ENCODE data around the gene CYP2W1. TPM values are rescaled to one million over a fixed set of nuclear protein-coding genes. Genes with fewer than 3 reads are reported as not detected.

CYP2W1 gene
- polyA plus RNA-seq, 1 donor (not counting 4 experiments of a cell fraction or from before 2014, with no cell fraction given) = 0.05 TPM

DNA sequence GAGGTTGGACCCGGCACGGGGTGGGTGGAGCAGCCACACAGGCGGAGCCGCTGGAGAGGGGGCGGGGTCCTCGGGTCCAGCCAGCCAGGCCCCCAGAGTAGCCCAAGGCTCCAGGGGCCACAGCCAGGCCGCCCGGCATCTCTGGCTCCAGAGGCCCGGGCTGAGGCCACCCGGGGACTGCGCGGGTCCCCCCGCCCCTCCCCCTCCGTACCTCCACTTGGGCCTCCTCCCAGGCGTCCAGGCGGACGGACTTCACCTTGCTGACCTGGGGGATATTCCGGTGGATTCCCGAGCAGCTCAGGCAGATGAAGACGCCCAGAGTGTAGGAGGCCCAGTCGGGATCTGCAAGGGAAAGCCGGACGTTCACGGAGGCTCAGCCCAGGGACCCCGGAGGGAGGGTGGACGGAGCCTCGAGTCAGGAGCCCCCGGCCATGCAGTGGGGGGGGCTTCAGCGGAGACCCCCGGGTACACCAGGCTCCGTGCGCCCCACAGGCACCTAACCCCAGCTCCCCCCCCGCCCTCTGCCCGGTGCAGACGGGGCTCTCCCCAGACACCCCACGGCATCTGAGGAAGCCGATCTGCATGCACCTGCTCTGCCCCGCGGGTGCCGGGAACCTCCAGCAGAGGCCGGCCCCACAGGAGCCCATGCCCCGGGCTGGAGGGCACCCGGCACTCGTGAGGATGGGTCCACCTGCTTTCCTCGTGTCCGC lies 47.7 kb upstream of the CYP2W1 start:
- H2AFZ ChIP-seq (ENCODE audit: control insufficient read depth, low read length) = no peak overlapping the region

DNA sequence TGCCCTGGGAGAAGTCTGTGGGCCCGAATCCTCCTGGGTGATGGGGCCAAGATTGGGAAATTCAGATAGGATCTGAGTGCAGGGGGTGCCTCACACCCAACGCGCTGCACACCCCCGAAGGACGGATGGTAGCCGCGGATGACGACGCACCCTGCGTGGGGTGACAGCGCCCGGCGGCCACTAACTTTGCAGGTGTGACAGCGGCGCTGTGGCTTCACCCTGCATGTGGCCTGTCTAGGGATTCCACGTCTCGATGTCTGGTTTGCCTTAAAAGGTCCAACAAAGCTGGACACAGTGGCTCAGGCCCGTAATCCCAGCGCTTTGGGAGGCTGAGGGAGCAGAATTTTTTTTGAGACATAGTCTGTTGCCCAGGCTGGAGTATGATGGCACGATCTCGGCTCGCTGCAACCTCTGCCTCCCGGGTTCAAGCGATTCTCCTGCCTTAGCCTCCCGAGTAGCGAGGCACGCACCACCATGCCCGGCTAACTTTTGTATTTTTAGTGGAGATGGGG lies 47.1 kb upstream of the CYP2W1 start:
- Histone ChIP-seq H3K27me3 (ENCODE audit: control insufficient read depth, extremely low read depth, insufficient read depth, low read length) (peaks cover 2% of the 10 kb centered on the region), H3K79me2 (ENCODE audit: control insufficient read depth, insufficient read depth, low read length) (no peaks in the 10 kb centered on the region), H3K4me3 (ENCODE audit: control insufficient read depth in 2 of 3, extremely low read depth in 1 of 3, insufficient read depth in 2 of 3, low read depth in 1 of 3, low read length in 3 of 3) (no peak overlapping the region), H3K9me1 (ENCODE audit: control insufficient read depth, extremely low read depth, insufficient read depth, low read length) (no peaks in the 10 kb centered on the region), H3K9ac (ENCODE audit: control insufficient read depth, extremely low read depth, insufficient read depth, low read length) (no peak overlapping the region), H3K27ac (ENCODE audit: control insufficient read depth, insufficient read depth, low read length) (no peak overlapping the region), H4K20me1 (ENCODE audit: control insufficient read depth, extremely low read depth, insufficient read depth, low read length) (no peaks in the 10 kb centered on the region), H3K36me3 (ENCODE audit: control insufficient read depth in 2 of 2, extremely low read depth in 1 of 2, insufficient read depth in 2 of 2, low read length in 2 of 2) (no peaks in the 10 kb centered on the region), H3K4me1 (ENCODE audit: control insufficient read depth, extremely low read depth, insufficient read depth, low read length) (no peaks in the 10 kb centered on the region), H3K4me2 (ENCODE audit: control insufficient read depth, extremely low read depth, insufficient read depth, low read depth, low read length) (no peak overlapping the region), H3K9me3 (ENCODE audit: control insufficient read depth, low read depth, low read length) (no peaks in the 10 kb centered on the region), H2AFZ (ENCODE audit: control insufficient read depth, low read length) (no peak overlapping the region)
- no peak for DNase-seq (ENCODE audit: low read depth, low spot score)
- no peak for FAIRE-seq
- dilution Hi-C loops (cut with MboI; ENCODE audit: extremely low pct_ligation_motif_present, low sequenced_read_pairs) = no loop called here
- TF ChIP-seq, protein P1, sequence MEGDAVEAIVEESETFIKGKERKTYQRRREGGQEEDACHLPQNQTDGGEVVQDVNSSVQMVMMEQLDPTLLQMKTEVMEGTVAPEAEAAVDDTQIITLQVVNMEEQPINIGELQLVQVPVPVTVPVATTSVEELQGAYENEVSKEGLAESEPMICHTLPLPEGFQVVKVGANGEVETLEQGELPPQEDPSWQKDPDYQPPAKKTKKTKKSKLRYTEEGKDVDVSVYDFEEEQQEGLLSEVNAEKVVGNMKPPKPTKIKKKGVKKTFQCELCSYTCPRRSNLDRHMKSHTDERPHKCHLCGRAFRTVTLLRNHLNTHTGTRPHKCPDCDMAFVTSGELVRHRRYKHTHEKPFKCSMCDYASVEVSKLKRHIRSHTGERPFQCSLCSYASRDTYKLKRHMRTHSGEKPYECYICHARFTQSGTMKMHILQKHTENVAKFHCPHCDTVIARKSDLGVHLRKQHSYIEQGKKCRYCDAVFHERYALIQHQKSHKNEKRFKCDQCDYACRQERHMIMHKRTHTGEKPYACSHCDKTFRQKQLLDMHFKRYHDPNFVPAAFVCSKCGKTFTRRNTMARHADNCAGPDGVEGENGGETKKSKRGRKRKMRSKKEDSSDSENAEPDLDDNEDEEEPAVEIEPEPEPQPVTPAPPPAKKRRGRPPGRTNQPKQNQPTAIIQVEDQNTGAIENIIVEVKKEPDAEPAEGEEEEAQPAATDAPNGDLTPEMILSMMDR (optimal IDR thresholded peaks at IDR 0.05 in 1 of 3, IDR thresholded peaks at IDR 0.05 in 1 of 3, conservative IDR thresholded peaks at IDR 0.05 in 1 of 3; ENCODE audit: extremely low read depth in 1 of 3, insufficient read depth in 2 of 3, low read length in 3 of 3) = no peak
- TF ChIP-seq EZH2 (IDR thresholded peaks at IDR 0.05; ENCODE audit: low read length) = no peak

More for the DNA sequence above, 47.7 kb upstream of the CYP2W1 start:
- DNase-seq (ENCODE audit: low read depth, low spot score) (no peak), FAIRE-seq (no peak)
- no peaks in the 10 kb centered on the region for H3K9me3 ChIP-seq (ENCODE audit: control insufficient read depth, low read depth, low read length)
- H4K20me1 ChIP-seq (ENCODE audit: control insufficient read depth, extremely low read depth, insufficient read depth, low read length) = no peaks in the 10 kb centered on the region
- no peaks in the 10 kb centered on the region for H3K4me1 ChIP-seq (ENCODE audit: control insufficient read depth, extremely low read depth, insufficient read depth, low read length)
- TF ChIP-seq, protein P1 (optimal IDR thresholded peaks at IDR 0.05 in 1 of 3, IDR thresholded peaks at IDR 0.05 in 1 of 3, conservative IDR thresholded peaks at IDR 0.05 in 1 of 3; ENCODE audit: extremely low read depth in 1 of 3, insufficient read depth in 2 of 3, low read length in 3 of 3) = no peak
- TF ChIP-seq EZH2 (IDR thresholded peaks at IDR 0.05; ENCODE audit: low read length) = no peak
- no peaks in the 10 kb centered on the region for H3K79me2 ChIP-seq (ENCODE audit: control insufficient read depth, insufficient read depth, low read length)
- H3K4me2 ChIP-seq (ENCODE audit: control insufficient read depth, extremely low read depth, insufficient read depth, low read depth, low read length) = no peak overlapping the region
- H3K9me1 ChIP-seq (ENCODE audit: control insufficient read depth, extremely low read depth, insufficient read depth, low read length) = no peaks in the 10 kb centered on the region
- H3K4me3 ChIP-seq (ENCODE audit: control insufficient read depth in 2 of 3, extremely low read depth in 1 of 3, insufficient read depth in 2 of 3, low read depth in 1 of 3, low read length in 3 of 3) = no peak overlapping the region
- dilution Hi-C loops (cut with MboI; ENCODE audit: extremely low pct_ligation_motif_present, low sequenced_read_pairs) = no loop called here
- no peak overlapping the region for H3K27ac ChIP-seq (ENCODE audit: control insufficient read depth, insufficient read depth, low read length)
- peaks cover 2% of the 10 kb centered on the region for H3K27me3 ChIP-seq (ENCODE audit: control insufficient read depth, extremely low read depth, insufficient read depth, low read length)
- H3K9ac ChIP-seq (ENCODE audit: control insufficient read depth, extremely low read depth, insufficient read depth, low read length) = no peak overlapping the region
- no peaks in the 10 kb centered on the region for H3K36me3 ChIP-seq (ENCODE audit: control insufficient read depth in 2 of 2, extremely low read depth in 1 of 2, insufficient read depth in 2 of 2, low read length in 2 of 2)
